MM.1S (cell line): ENCODE data around the gene DEAF1.

Experiments
- EZH2phosphoT487 ChIP-seq: fragments of 300-600 bp; sonication (generic); IDR thresholded peaks from 2 replicates; pipeline ENCODE4 v1.6.1; 2018; ENCODE audit warnings: antibody characterized with exemption, low read length
- TF ChIP-seq, protein P1 (sequence below): fragments of 300-600 bp; sonication (generic); IDR thresholded peaks from 2 replicates; pipeline ENCODE4 v1.5.1; 2016; ENCODE audit warnings: antibody characterized with exemption, low read length, mixed read lengths

DNA sequence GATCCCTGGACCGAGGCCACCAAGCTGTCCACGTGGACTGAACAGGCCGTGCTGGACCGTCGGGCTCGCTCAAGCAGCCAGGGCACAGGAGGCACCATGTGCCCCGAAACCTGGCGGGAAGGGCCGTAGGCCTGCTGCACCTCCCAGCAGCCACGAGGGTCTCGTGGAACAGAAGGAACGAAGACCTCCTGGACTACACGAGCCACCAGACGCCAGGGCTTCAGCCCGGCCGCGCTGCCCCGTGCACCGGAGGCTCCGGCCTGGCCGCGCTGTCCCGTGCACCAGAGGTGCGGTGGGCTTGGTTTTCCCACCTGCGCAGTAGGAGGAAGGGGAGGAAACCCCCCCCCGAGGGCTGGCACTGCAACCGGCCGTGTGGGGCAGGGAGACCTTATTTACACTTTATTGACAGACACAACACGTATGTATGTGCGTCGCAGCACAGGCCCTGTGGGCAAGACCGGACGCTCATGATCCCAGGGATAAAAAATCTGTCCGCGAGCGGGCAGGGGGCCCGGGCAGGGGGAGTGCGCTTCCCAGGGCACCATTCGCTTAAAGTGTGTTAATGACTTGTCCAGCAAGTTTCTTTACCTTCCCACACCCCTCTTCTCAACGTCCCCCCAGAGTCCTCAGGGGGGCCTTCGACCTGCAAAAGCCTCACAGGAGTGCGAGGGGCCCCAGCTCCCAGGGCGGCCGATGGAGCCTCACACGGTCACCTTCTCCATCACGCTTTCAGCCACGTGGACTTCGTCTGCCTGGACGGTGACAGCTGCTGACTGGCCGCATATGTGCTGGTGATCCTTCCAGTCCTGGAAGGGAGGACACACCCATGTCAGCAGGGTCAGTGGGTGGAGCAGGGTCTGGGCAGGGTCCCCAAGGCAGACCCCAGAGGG lies 50.9 kb downstream of the DEAF1 start:
- TF ChIP-seq EZH2phosphoT487 = no peak
- TF ChIP-seq, protein P1, sequence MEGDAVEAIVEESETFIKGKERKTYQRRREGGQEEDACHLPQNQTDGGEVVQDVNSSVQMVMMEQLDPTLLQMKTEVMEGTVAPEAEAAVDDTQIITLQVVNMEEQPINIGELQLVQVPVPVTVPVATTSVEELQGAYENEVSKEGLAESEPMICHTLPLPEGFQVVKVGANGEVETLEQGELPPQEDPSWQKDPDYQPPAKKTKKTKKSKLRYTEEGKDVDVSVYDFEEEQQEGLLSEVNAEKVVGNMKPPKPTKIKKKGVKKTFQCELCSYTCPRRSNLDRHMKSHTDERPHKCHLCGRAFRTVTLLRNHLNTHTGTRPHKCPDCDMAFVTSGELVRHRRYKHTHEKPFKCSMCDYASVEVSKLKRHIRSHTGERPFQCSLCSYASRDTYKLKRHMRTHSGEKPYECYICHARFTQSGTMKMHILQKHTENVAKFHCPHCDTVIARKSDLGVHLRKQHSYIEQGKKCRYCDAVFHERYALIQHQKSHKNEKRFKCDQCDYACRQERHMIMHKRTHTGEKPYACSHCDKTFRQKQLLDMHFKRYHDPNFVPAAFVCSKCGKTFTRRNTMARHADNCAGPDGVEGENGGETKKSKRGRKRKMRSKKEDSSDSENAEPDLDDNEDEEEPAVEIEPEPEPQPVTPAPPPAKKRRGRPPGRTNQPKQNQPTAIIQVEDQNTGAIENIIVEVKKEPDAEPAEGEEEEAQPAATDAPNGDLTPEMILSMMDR = no peak
